Fibroblast of pulmonary artery (primary cell): ENCODE measurements around the gene CD55.

ENCODE experiments used
- DNase-seq: peaks from one replicate; pipeline ENCODE4 v3.0.0-alpha.2; 2010; ENCODE audit warnings: low read depth
- H3K4me3 ChIP-seq: replicated peaks from 2 replicates; pipeline ENCODE4 v1.5.1; 2011; ENCODE audit warnings: low read depth, mild to moderate bottlenecking, control low read depth, low read length, moderate library complexity
- TF ChIP-seq, protein P1 (sequence below): IDR thresholded peaks from 2 replicates; pipeline ENCODE4 v1.5.1; 2011; ENCODE audit warnings: mild to moderate bottlenecking, control low read depth, low read length, inconsistent platforms; ENCODE audit errors: missing control alignments

Gene CD55

DNA sequence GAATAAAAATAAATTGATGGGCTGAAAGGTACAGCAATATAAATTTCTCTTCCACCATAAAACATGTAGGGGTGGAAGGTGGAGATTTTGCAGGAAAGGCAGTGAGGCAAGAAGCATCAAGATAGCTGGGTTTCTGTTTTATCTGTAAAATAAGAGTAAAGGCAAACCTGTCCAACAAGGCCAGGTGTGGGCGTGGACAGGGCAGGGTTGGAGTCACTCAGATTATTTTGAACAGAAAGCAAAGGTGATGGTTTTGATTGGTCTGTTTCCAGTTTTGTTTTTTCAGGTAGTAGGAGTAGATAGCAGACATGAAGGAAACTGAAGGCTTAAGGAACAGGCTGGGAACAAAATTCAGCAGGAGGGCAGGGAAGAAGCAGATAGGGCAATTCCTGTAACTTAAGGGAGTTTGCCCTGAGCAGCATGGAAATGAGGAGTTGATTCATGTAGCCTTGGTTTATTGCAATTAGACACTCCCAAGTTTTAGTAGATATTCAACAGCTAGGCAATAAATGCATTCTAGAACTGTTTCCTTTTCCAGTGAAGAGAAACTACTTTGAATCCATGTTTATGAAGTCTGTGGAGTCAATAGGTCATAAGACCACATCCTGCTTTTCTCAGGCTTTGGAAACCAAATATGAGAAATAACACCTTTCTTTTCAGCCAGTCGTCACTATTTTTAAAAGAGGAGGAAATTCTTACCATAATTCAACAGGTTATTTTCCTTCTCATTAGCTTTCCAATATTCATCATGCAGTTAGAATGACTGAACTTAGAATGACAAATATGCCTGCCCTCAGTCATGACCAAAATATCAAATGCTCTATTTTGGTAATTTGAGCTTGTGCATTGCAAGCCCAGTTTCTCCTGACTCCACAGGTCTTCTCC is 38.7 kb upstream of the CD55 start:
- DNase-seq: peak; percentile 18
- H3K4me3 ChIP-seq: no peak overlapping the region
- TF ChIP-seq, protein P1, sequence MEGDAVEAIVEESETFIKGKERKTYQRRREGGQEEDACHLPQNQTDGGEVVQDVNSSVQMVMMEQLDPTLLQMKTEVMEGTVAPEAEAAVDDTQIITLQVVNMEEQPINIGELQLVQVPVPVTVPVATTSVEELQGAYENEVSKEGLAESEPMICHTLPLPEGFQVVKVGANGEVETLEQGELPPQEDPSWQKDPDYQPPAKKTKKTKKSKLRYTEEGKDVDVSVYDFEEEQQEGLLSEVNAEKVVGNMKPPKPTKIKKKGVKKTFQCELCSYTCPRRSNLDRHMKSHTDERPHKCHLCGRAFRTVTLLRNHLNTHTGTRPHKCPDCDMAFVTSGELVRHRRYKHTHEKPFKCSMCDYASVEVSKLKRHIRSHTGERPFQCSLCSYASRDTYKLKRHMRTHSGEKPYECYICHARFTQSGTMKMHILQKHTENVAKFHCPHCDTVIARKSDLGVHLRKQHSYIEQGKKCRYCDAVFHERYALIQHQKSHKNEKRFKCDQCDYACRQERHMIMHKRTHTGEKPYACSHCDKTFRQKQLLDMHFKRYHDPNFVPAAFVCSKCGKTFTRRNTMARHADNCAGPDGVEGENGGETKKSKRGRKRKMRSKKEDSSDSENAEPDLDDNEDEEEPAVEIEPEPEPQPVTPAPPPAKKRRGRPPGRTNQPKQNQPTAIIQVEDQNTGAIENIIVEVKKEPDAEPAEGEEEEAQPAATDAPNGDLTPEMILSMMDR: no peak

DNA sequence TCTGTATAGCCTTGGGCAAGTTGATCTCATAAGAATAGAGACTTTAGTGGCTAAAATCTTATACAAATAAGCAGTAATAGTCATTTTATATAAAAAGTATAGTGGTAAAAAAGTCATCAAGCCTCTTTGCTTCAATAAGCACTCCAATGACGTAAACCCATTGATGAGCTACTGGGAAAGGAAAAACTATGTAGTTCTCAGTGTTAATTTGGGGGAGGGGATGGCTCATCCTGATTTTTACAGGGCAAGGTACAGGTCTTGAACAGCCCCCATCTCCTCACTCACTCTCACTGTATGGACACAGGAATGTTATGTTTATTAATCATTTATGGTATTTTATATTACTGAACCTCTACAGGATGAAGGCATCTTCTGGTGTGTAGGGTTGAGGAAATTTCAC is 38.1 kb upstream of the CD55 start:
- H3K4me3 ChIP-seq: no peak overlapping the region
- TF ChIP-seq, protein P1: no peak
- DNase-seq: no peak

DNA sequence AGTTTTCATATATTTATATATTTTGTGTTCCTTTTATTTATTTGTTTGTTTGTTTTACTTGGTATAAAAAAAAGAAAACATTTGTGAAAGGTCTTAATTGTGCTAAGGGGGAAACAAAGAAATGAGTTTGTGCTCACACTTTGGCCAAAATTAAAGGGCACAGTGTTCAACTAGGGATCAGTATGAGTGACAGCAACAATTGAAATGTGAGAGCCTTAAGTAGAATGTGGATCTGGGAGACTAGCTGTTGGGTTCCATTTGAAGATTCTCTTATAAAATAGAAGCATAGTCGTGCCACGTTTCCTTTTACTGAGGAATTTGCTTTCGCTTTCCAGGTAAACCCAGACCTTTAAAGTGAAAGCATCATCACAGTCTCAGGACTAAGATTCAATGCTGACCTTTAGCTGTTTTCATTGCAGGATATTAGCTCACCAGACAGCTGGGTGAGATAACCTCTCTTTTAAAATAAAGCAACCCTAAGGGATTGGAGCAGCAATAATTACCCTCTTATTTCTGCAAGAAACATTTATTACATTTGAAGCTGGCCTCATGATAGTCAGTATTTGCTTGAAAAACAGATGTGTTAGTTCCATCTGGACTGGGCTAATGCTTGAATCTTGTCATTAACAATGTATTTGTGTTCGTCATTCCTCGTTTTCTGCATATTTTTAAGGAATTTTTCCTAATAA is 37.1 kb upstream of the CD55 start:
- H3K4me3 ChIP-seq: no peak overlapping the region
- DNase-seq: no peak
- TF ChIP-seq, protein P1: no peak

DNA sequence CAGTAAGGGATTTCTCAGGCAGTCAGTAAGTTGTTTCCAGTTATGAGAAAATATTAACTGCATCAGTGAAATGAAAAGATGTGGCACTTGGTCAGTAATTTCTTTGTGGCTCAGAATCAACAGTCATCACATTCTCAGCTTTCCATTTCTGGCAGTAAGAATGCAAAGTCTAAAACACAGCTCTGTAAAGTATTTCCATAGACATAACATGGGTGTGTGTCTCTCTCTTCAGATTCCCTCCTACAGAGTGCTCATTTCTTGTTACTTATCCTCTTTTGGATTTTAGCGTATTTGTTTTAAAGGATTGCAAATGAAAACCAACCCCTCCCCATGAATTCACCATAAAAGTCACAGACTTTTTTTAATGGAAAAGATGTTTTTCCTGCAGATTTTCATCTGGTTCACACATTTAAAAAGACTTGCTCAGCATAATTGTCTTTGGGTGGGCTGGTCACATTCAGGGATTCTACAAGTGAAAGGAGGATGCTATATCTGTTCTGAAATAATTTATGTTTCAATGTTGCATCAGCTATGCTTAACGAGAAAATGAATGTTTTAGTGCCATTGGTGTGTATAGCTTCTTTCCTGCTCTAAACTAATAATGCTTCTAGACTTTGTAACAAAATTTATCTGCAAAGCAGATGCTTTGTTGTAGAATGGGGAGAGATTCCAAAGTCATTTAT is 34.6 kb upstream of the CD55 start:
- DNase-seq: no peak
- H3K4me3 ChIP-seq: no peak overlapping the region
- TF ChIP-seq, protein P1: no peak

DNA sequence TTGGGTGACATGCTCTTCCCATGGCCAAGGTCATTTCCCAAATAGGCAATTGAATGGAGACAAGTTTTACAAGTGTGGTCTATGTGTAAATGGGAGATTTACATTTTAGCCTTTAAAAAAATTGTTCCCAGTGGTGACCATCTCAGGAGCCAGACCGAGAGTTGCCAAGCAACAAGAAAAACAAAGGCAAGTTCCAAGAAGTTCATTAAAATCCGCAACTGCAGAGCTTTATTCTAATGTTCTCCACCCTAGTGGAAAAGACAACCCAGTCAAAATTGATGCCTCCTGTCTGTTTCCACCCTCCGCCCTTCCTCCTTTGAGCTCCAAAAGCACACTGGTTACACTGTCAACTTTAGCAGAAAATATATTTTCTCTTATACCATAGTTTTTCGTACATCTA is 33.2 kb upstream of the CD55 start:
- DNase-seq: no peak
- TF ChIP-seq, protein P1: no peak
- no peak overlapping the region for H3K4me3 ChIP-seq

DNA sequence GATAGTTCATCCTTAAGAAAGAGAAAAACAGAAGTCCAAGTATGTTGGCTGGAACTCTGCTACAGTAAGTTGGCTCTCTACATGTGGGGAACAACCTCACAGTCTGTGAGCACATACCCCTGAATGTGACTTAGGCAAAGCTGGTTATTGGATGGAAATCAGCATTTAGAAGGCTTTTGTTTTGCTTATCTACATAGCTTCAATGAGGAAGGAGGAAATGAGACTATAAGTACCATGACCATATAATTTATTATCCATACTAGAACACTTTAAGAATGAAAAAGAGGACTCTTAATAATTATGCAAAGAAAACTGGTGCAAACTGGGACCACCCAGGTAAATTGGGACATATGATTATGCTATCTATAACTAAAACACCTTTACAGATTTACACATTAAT is 31.7 kb upstream of the CD55 start:
- DNase-seq: no peak
- TF ChIP-seq, protein P1: no peak
- no peak overlapping the region for H3K4me3 ChIP-seq
